Measurements from ENCODE around the gene THBD. TPM values are rescaled to one million over a fixed set of nuclear protein-coding genes. Genes with fewer than 3 reads are reported as not detected.

THBD gene
- total and polyA plus RNA-seq, 2 experiments from 2014 or later = 5.9 to 15.6 TPM

GRCh38 chr20:23083553-23084220 is 34.2 kb upstream of the THBD start:
- Histone ChIP-seq H3K4me3 (no peak overlapping the region), H3F3A (ENCODE audit: insufficient read depth) (no peaks in the 10 kb centered on the region), H2AFZ (no peak overlapping the region), H3K4me1 (ENCODE audit: insufficient read depth) (no peaks in the 10 kb centered on the region), H3K9me2 (ENCODE audit: insufficient read depth) (no peaks in the 10 kb centered on the region), H4K20me1 (ENCODE audit: insufficient read depth) (no peaks in the 10 kb centered on the region), H3K79me2 (ENCODE audit: insufficient read depth) (no peaks in the 10 kb centered on the region), H3K4me2 (ENCODE audit: unreplicated experiment) (no peak overlapping the region), H3K9ac (no peak overlapping the region), H3K27ac (no peak overlapping the region), H3K27me3 (replicated peaks; ENCODE audit: insufficient read depth) (peaks cover 14% of the 10 kb centered on the region), H3K36me3 (ENCODE audit: low read depth) (no peaks in the 10 kb centered on the region), H3K9me3 (ENCODE audit: low read depth) (no peaks in the 10 kb centered on the region)
- in situ Hi-C loops (cut with MboI) = no loop called here
- DNase-seq = no peak
- WGBS, 2 experiments (ENCODE audit: low coverage in 1 of 2, low lambda C conversion rate in 2 of 2, missing lambda C conversion rate in 2 of 2) = 66 to 70% methylated on average over 14 to 15 of the region's 15 CpGs
- TF ChIP-seq EZH2 (IDR thresholded peaks at IDR 0.05; ENCODE audit: insufficient read depth, poor library complexity, severe bottlenecking) (no peak), EZH2phosphoT487 (IDR thresholded peaks at IDR 0.05; ENCODE audit: insufficient read depth, low read depth) (no peak)

DNA sequence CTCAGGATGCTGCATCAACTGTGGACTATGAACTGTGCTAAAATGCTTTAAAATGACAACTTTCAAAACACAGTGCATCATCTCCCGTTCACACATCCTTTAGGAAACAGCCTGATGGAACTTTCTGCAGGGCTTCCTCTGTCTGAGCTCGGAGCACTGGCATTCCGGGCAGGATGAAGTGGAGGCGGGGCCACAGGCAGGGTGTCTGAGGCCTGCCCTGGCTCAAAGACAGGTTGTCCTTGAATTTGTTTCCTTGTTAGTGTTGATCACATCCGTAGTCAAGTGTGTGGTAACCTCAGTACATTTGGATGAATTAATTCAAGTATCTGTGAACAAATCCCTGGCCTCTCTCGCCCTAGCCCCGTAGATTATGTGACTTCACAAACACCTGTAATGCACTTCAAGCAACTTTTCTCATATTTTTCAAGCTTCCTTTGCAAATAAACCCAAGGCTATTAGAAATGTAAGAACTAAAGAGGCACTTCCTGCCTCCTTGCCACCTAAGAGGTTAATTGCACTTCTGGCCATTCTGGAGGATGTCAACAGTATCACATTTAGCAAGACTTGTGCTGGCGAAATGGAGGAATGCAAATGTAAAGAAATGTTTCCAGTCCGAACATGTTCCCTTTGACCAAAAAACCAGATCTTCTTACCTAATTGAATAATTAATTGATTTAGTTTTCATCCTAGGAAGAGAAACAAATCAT is 33.5 kb upstream of the THBD start:
- H3K9me3 ChIP-seq (ENCODE audit: low read depth) = no peaks in the 10 kb centered on the region
- no peaks in the 10 kb centered on the region for H4K20me1 ChIP-seq (ENCODE audit: insufficient read depth)
- H3F3A ChIP-seq (ENCODE audit: insufficient read depth) = no peaks in the 10 kb centered on the region
- H3K27ac ChIP-seq = no peak overlapping the region
- TF ChIP-seq EZH2phosphoT487 (IDR thresholded peaks at IDR 0.05; ENCODE audit: insufficient read depth, low read depth) = no peak
- TF ChIP-seq EZH2 (IDR thresholded peaks at IDR 0.05; ENCODE audit: insufficient read depth, poor library complexity, severe bottlenecking) = no peak
- no peak overlapping the region for H2AFZ ChIP-seq
- H3K36me3 ChIP-seq (ENCODE audit: low read depth) = no peaks in the 10 kb centered on the region
- no peak overlapping the region for H3K4me3 ChIP-seq
- no peaks in the 10 kb centered on the region for H3K9me2 ChIP-seq (ENCODE audit: insufficient read depth)
- whole genome bisulfite sequencing, 2 experiments (ENCODE audit: low coverage in 1 of 2, low lambda C conversion rate in 2 of 2, missing lambda C conversion rate in 2 of 2) = 77 to 86% methylated on average over 9 of the region's 9 CpGs
- H3K27me3 ChIP-seq (replicated peaks; ENCODE audit: insufficient read depth) = peaks cover 14% of the 10 kb centered on the region
- no peaks in the 10 kb centered on the region for H3K79me2 ChIP-seq (ENCODE audit: insufficient read depth)
- no peak overlapping the region for H3K4me2 ChIP-seq (ENCODE audit: unreplicated experiment)
- DNase-seq = no peak
- H3K9ac ChIP-seq = no peak overlapping the region
- H3K4me1 ChIP-seq (ENCODE audit: insufficient read depth) = no peaks in the 10 kb centered on the region
- in situ Hi-C loops (cut with MboI) = no loop called here

DNA sequence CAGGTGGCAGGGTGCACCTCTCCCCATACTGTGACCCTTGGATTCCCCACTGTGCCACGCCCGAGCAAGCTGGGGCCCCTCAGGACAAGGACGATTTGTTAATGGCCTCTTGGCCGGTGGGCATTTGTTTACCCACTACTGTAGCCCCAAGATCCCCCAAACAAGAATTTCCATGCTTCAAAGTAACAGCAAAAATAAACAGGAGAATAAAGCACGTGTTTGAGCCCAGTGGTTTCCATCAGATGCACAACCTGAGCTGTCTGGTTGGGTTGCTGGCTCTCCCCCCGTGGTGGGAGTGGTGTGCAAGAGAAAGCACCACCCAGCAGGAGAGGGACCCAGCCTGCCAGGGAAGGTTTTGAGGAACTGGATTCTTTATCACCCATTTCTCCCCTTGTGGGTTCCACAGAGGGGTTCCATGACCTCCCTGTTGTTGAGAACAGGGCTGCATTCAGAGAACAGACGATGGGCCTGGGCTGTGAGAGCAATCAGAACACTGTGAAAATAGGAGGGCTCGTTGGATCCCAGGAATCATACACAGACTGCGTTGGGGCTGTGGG is 31.9 kb upstream of the THBD start:
- 78 to 80% methylated on average over 9 of the region's 9 CpGs for WGBS, 2 experiments (ENCODE audit: low coverage in 1 of 2, low lambda C conversion rate in 2 of 2, missing lambda C conversion rate in 2 of 2)
- no peak overlapping the region for H2AFZ ChIP-seq
- H3K36me3 ChIP-seq (ENCODE audit: low read depth) = no peaks in the 10 kb centered on the region
- in situ Hi-C loops (cut with MboI) = no loop called here
- H3K9ac ChIP-seq = no peak overlapping the region
- H3K4me2 ChIP-seq (ENCODE audit: unreplicated experiment) = no peak overlapping the region
- TF ChIP-seq EZH2 (IDR thresholded peaks at IDR 0.05; ENCODE audit: insufficient read depth, poor library complexity, severe bottlenecking) (no peak), EZH2phosphoT487 (IDR thresholded peaks at IDR 0.05; ENCODE audit: insufficient read depth, low read depth) (no peak)
- H3K4me1 ChIP-seq (ENCODE audit: insufficient read depth) = no peaks in the 10 kb centered on the region
- DNase-seq = no peak
- H3K9me2 ChIP-seq (ENCODE audit: insufficient read depth) = no peaks in the 10 kb centered on the region
- H3K4me3 ChIP-seq = no peak overlapping the region
- no peaks in the 10 kb centered on the region for H4K20me1 ChIP-seq (ENCODE audit: insufficient read depth)
- no peaks in the 10 kb centered on the region for H3F3A ChIP-seq (ENCODE audit: insufficient read depth)
- no peak overlapping the region for H3K27ac ChIP-seq
- H3K79me2 ChIP-seq (ENCODE audit: insufficient read depth) = no peaks in the 10 kb centered on the region
- no peaks in the 10 kb centered on the region for H3K9me3 ChIP-seq (ENCODE audit: low read depth)
- H3K27me3 ChIP-seq (replicated peaks; ENCODE audit: insufficient read depth) = peaks cover 14% of the 10 kb centered on the region

DNA sequence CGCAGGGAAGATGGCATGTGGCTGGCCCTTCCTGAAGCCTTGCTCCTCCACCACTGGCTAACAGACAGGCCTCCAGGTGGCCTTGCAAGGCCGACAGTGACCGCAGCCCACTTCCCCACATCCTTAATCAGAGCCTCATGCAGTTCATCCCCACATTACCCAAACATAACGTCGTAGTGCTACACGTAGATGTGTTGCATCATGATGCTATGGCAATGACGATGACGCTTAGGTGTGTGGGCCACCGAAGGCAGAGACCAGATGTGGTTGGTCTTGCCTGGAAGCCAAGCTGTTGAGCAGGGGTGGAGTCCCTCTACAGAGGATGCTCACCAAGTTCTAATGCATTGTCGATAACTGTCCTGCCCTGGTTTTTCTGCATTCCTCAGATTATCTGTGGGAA is 31.0 kb upstream of the THBD start:
- no peak for TF ChIP-seq EZH2phosphoT487 (IDR thresholded peaks at IDR 0.05; ENCODE audit: insufficient read depth, low read depth)
- TF ChIP-seq EZH2 (IDR thresholded peaks at IDR 0.05; ENCODE audit: insufficient read depth, poor library complexity, severe bottlenecking) = no peak
- Histone ChIP-seq H3K4me2 (ENCODE audit: unreplicated experiment) (no peak overlapping the region), H3K27me3 (replicated peaks; ENCODE audit: insufficient read depth) (peaks cover 14% of the 10 kb centered on the region), H3K79me2 (ENCODE audit: insufficient read depth) (no peaks in the 10 kb centered on the region), H3F3A (ENCODE audit: insufficient read depth) (no peaks in the 10 kb centered on the region), H3K36me3 (ENCODE audit: low read depth) (no peaks in the 10 kb centered on the region), H3K4me3 (no peak overlapping the region), H3K27ac (no peak overlapping the region), H3K9me3 (ENCODE audit: low read depth) (no peaks in the 10 kb centered on the region), H3K4me1 (ENCODE audit: insufficient read depth) (no peaks in the 10 kb centered on the region), H3K9me2 (ENCODE audit: insufficient read depth) (no peaks in the 10 kb centered on the region), H3K9ac (no peak overlapping the region), H2AFZ (no peak overlapping the region), H4K20me1 (ENCODE audit: insufficient read depth) (no peaks in the 10 kb centered on the region)
- no peak for DNase-seq
- 89 to 93% methylated on average over 10 of the region's 10 CpGs for WGBS, 2 experiments (ENCODE audit: low coverage in 1 of 2, low lambda C conversion rate in 2 of 2, missing lambda C conversion rate in 2 of 2)
- in situ Hi-C loops (cut with MboI) = no loop called here

All from GM23248 (cell line).